Loucy (cell line): ENCODE measurements around the gene VWA5B2.

Source experiments
- H2AFZ ChIP-seq: fragments of 200-600 bp; sonication (generic); 2 replicates; pipeline ENCODE4 v1.6.0; 2016; ENCODE audit warnings: antibody characterized with exemption, mild to moderate bottlenecking, low read length, moderate library complexity
- H3F3A ChIP-seq: fragments of 200-600 bp; 2 replicates; pipeline ENCODE4 v1.6.0; 2016; ENCODE audit warnings: antibody characterized with exemption, low read depth, mild to moderate bottlenecking
- H3K27me3 ChIP-seq: fragments of 200-600 bp; sonication (generic); 2 replicates; pipeline ENCODE4 v1.6.1; 2014; ENCODE audit warnings: low read length, mild to moderate bottlenecking; ENCODE audit not compliant: insufficient read depth, poor library complexity, severe bottlenecking
- H3K36me3 ChIP-seq: fragments of 200-600 bp; sonication (generic); 2 replicates; pipeline ENCODE4 v1.6.1; 2016; ENCODE audit warnings: low read length; ENCODE audit not compliant: insufficient read depth
- H3K4me1 ChIP-seq: fragments of 200-600 bp; sonication (generic); 2 replicates; pipeline ENCODE4 v1.5.1; 2014; ENCODE audit warnings: low read length, mild to moderate bottlenecking; ENCODE audit not compliant: insufficient read depth, poor library complexity, severe bottlenecking
- H3K4me2 ChIP-seq: fragments of 200-600 bp; sonication (generic); 2 replicates; pipeline ENCODE4 v1.6.0; 2014; ENCODE audit warnings: antibody characterized with exemption, low read length, low read depth, mild to moderate bottlenecking; ENCODE audit not compliant: poor library complexity, severe bottlenecking
- H3K4me3 ChIP-seq: fragments of 200-600 bp; sonication (generic); 2 replicates; pipeline ENCODE4 v1.5.1; 2014; ENCODE audit warnings: low read length, mild to moderate bottlenecking, mixed read lengths; ENCODE audit not compliant: poor library complexity, severe bottlenecking
- H3K79me2 ChIP-seq: fragments of 200-600 bp; sonication (generic); 2 replicates; pipeline ENCODE4 v1.6.1; 2014; ENCODE audit warnings: low read length; ENCODE audit not compliant: insufficient read depth
- H3K9ac ChIP-seq: fragments of 200-600 bp; sonication (generic); 2 replicates; pipeline ENCODE4 v1.6.0; 2014; ENCODE audit warnings: mild to moderate bottlenecking, low read depth, low read length, moderate library complexity; ENCODE audit not compliant: poor library complexity, severe bottlenecking
- H3K9me2 ChIP-seq: fragments of 200-600 bp; sonication (generic); replicated peaks from 2 replicates; pipeline ENCODE4 v1.6.1; 2016; ENCODE audit warnings: low read depth, low read length, mixed read lengths
- H3K9me3 ChIP-seq: fragments of 200-600 bp; sonication (generic); 2 replicates; pipeline ENCODE4 v1.6.1; 2014; ENCODE audit warnings: mild to moderate bottlenecking, antibody characterized with exemption, low read length, low read depth; ENCODE audit not compliant: insufficient read depth
- H4K20me1 ChIP-seq: fragments of 200-600 bp; sonication (generic); 2 replicates; pipeline ENCODE4 v1.6.0; 2014; ENCODE audit warnings: antibody characterized with exemption, low read length, mild to moderate bottlenecking; ENCODE audit not compliant: insufficient read depth, poor library complexity, severe bottlenecking
- EZH2phosphoT487 ChIP-seq: fragments of 200-600 bp; IDR thresholded peaks from 2 replicates; pipeline ENCODE4 v1.6.1; 2018; ENCODE audit warnings: antibody characterized with exemption, mild to moderate bottlenecking, moderate library complexity, borderline replicate concordance
- TF ChIP-seq, protein P1 (sequence below): fragments of 200-600 bp; sonication (generic); conservative IDR thresholded peaks from 2 replicates; pipeline ENCODE4 v1.5.1; 2014; ENCODE audit warnings: mild to moderate bottlenecking, antibody characterized with exemption, low read length

The VWA5B2 gene

DNA sequence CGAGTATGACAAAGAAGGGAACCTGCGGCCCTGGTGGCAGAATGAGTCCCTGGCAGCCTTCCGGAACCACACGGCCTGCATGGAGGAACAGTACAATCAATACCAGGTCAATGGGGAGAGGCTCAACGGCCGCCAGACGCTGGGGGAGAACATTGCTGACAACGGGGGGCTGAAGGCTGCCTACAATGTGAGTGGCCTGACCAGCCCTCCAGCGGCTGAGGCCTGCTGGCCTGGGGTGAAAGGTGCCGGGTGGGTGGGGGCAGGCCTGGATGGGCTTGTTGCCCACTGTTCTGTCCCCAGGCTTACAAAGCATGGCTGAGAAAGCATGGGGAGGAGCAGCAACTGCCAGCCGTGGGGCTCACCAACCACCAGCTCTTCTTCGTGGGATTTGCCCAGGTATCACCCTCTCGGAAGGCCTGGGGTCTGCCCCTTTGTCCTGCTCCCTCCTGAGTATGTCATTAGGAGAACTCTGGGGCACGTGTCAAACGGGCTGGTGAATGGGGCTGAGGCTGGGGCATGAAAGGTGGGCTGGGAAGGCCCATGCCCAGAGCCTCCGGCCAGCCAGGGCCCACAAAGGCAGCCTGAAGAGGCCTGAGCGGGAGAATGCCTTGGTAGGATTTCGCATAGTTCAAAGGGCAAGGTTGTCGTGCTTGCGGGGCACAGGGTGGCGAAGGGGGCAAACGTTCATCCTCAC is 61.8 kb downstream of the VWA5B2 start:
- H3K4me1 ChIP-seq, result no peaks in the 10 kb centered on the region
- H3K4me2 ChIP-seq, result no peak overlapping the region
- no peak for TF ChIP-seq EZH2phosphoT487
- TF ChIP-seq, protein P1, sequence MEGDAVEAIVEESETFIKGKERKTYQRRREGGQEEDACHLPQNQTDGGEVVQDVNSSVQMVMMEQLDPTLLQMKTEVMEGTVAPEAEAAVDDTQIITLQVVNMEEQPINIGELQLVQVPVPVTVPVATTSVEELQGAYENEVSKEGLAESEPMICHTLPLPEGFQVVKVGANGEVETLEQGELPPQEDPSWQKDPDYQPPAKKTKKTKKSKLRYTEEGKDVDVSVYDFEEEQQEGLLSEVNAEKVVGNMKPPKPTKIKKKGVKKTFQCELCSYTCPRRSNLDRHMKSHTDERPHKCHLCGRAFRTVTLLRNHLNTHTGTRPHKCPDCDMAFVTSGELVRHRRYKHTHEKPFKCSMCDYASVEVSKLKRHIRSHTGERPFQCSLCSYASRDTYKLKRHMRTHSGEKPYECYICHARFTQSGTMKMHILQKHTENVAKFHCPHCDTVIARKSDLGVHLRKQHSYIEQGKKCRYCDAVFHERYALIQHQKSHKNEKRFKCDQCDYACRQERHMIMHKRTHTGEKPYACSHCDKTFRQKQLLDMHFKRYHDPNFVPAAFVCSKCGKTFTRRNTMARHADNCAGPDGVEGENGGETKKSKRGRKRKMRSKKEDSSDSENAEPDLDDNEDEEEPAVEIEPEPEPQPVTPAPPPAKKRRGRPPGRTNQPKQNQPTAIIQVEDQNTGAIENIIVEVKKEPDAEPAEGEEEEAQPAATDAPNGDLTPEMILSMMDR, result no peak
- no peaks in the 10 kb centered on the region for H3F3A ChIP-seq
- no peaks in the 10 kb centered on the region for H3K9me3 ChIP-seq
- H3K27me3 ChIP-seq, result no peaks in the 10 kb centered on the region
- no peaks in the 10 kb centered on the region for H3K9me2 ChIP-seq
- H3K9ac ChIP-seq, result no peak overlapping the region
- H3K4me3 ChIP-seq, result no peak overlapping the region
- no peaks in the 10 kb centered on the region for H3K79me2 ChIP-seq
- no peaks in the 10 kb centered on the region for H3K36me3 ChIP-seq
- no peaks in the 10 kb centered on the region for H4K20me1 ChIP-seq
- H2AFZ ChIP-seq, result no peak overlapping the region
